NK-92 (cell line): ENCODE data around the gene KRT81.

Experiments
- DNase-seq: peaks from one replicate; lab custom pipeline; 2025; ENCODE audit not compliant: unreplicated experiment; lab: John Stamatoyannopoulos, UW

KRT81 gene

GRCh38 chr12:52291267-52291935 lies at the start of gene KRT81:
Gene KRT81, minus strand, starts transcription at chr12:52291534. Its CDS starts 69 bp downstream, at chr12:52291465.
- DNase-seq: no peak

- no peak for DNase-seq
Measured at GRCh38 chr12:52338241-52338960, 47.1 kb upstream of the KRT81 start.

- DNase-seq: no peak
Measured at GRCh38 chr12:52337054-52337453, 45.7 kb upstream of the KRT81 start.

GRCh38 chr12:52336641-52337040 lies 45.3 kb upstream of the KRT81 start:
- DNase-seq: no peak

GRCh38 chr12:52335598-52336262 lies 44.4 kb upstream of the KRT81 start:
- DNase-seq: no peak

GRCh38 chr12:52334185-52334584 lies 42.9 kb upstream of the KRT81 start:
- DNase-seq: no peak

GRCh38 chr12:52333321-52333720 lies 42.0 kb upstream of the KRT81 start:
- no peak for DNase-seq

GRCh38 chr12:52332381-52332780 lies 41.0 kb upstream of the KRT81 start:
- no peak for DNase-seq

GRCh38 chr12:52331833-52332232 lies 40.5 kb upstream of the KRT81 start:
- no peak for DNase-seq

- no peak for DNase-seq
Measured at GRCh38 chr12:52331039-52331438, 39.7 kb upstream of the KRT81 start.

GRCh38 chr12:52327830-52328500 lies 36.6 kb upstream of the KRT81 start:
- DNase-seq: no peak

- DNase-seq: no peak
Measured at GRCh38 chr12:52327052-52327829, 35.9 kb upstream of the KRT81 start.

- DNase-seq: no peak
Measured at GRCh38 chr12:52324153-52324444, 32.8 kb upstream of the KRT81 start.

- DNase-seq: no peak
Measured at GRCh38 chr12:52323416-52324152, 32.2 kb upstream of the KRT81 start.

- DNase-seq: no peak
Measured at GRCh38 chr12:52323001-52323400, 31.7 kb upstream of the KRT81 start.

- no peak for DNase-seq
Measured at GRCh38 chr12:52322069-52322468, 30.7 kb upstream of the KRT81 start.

- DNase-seq: no peak
Measured at GRCh38 chr12:52321418-52321817, 30.1 kb upstream of the KRT81 start.

- DNase-seq: no peak
Measured at GRCh38 chr12:52320784-52321400, 29.6 kb upstream of the KRT81 start, which contains the start of gene KRT83. Gene KRT83, minus strand, starts transcription at chr12:52321398. Its CDS starts 63 bp downstream, at chr12:52321335.

GRCh38 chr12:52319097-52319496 lies 27.8 kb upstream of the KRT81 start:
- DNase-seq: no peak
